HCT116 (cell line): ENCODE measurements around the gene STIL. TPM values are rescaled to one million over a fixed set of nuclear protein-coding genes. Genes with fewer than 3 reads are reported as not detected.

Experiments used
- ATAC-seq: fragments of 200-7000 bp; cut with Tn5 transposase; 2 replicates; pipeline ENCODE4 v1.9.1; 2020; ENCODE audit warnings: mild to moderate bottlenecking, moderate library complexity
- BruUV-seq: library from RNA; stranded (reverse); fragments of 400-500 nt; replicated peaks from 2 replicates; lab custom pipeline; 2021; lab: Mats Ljungman, UMichigan
- CTCF ChIA-PET: fragments of 300-600 bp; sonication (Branson Sonifier 250); formaldehyde crosslinking; loops from one replicate; lab custom pipeline; 2021; ENCODE audit warnings: antibody characterized with exemption; lab: Charles Lee
- POLR2A ChIA-PET: fragments of 300-600, 350-600 bp; sonication (Branson Sonifier 250); formaldehyde crosslinking; loops from one replicate; lab custom pipeline; 2021; ENCODE audit warnings: antibody characterized with exemption; lab: Charles Lee
- RAD21 ChIA-PET, 2 experiments: fragments of 300-600 bp; sonication (Branson Sonifier 250); formaldehyde crosslinking; loops; one replicate each; lab custom pipeline; 2023; ENCODE audit warnings: low total read pairs in 2 of 2; ENCODE audit not compliant: uncharacterized antibody in 2 of 2, unreplicated experiment in 2 of 2, low non-redundant PET in 1 of 2; lab: Charles Lee
- DNase-seq: peaks from one replicate; pipeline ENCODE4 v3.0.0-alpha.2; 2010; ENCODE audit warnings: low read depth, low spot score
- H2AFZ ChIP-seq: fragments of 200-600 bp; shearing (Covaris generic), sonication (generic); 2 replicates; pipeline ENCODE4 v1.6.1; 2017; ENCODE audit warnings: low read depth, mixed run types, mixed read lengths, antibody characterized with exemption, low read length; ENCODE audit not compliant: poor library complexity, severe bottlenecking
- H3K27ac ChIP-seq: 2 replicates; pipeline ENCODE4 v1.5.1; 2012; ENCODE audit warnings: low read depth, low read length
- H3K27me3 ChIP-seq: fragments of 200-600 bp; sonication (generic); 2 replicates; pipeline ENCODE4 v1.6.1; 2016; ENCODE audit warnings: mixed run types, low read length, mixed read lengths; ENCODE audit not compliant: insufficient read depth
- H3K36me3 ChIP-seq, 2 experiments: fragments of 200-500 bp in 1 of 2; fragments of 200-600 bp in 1 of 2; sonication (Bioruptor generic) in 1 of 2; sonication (generic) in 1 of 2; 2 replicates each; pipeline versions ENCODE4 v1.5.1 to v1.6.1; 2014 to 2016; ENCODE audit warnings: low read length in 2 of 2, inconsistent platforms in 1 of 2, mixed read lengths in 1 of 2, mixed run types in 1 of 2; ENCODE audit not compliant: insufficient read depth in 2 of 2, control insufficient read depth in 1 of 2
- H3K4me1 ChIP-seq, 2 experiments: fragments of 200-600 bp in 1 of 2; sonication (generic) in 1 of 2; 2 replicates each; pipeline versions ENCODE4 v1.5.1 to v1.6.1; 2012 to 2017; ENCODE audit warnings: low read length in 2 of 2, inconsistent platforms in 1 of 2, mild to moderate bottlenecking in 1 of 2, mixed read lengths in 1 of 2, mixed run types in 1 of 2, moderate library complexity in 1 of 2; ENCODE audit not compliant: insufficient read depth in 2 of 2, control insufficient read depth in 1 of 2
- H3K4me2 ChIP-seq: fragments of 200-600 bp; sonication (generic); 2 replicates; pipeline ENCODE4 v1.6.1; 2017; ENCODE audit warnings: mixed run types, low read length, mixed read lengths
- H3K4me3 ChIP-seq, 2 experiments: fragments of 200-600 bp in 1 of 2; sonication (generic) in 1 of 2; replicated peaks in 1 of 2; 2 replicates each; pipeline ENCODE4 v1.5.1; 2011 to 2016; ENCODE audit warnings: low read length in 2 of 2, control low read depth in 1 of 2, low read depth in 1 of 2, mild to moderate bottlenecking in 1 of 2, mixed read lengths in 1 of 2, mixed run types in 1 of 2
- H3K79me2 ChIP-seq: fragments of 200-600 bp; sonication (generic); 2 replicates; pipeline ENCODE4 v1.6.1; 2017; ENCODE audit warnings: mild to moderate bottlenecking, mixed run types, low read length, moderate library complexity, mixed read lengths; ENCODE audit not compliant: insufficient read depth
- H3K9ac ChIP-seq: fragments of 200-600 bp; sonication (generic); 2 replicates; pipeline ENCODE4 v1.6.1; 2016; ENCODE audit warnings: low read length, mixed read lengths
- H3K9me2 ChIP-seq: fragments of 200-600 bp; sonication (generic), shearing (Covaris generic); 2 replicates; pipeline ENCODE4 v1.6.1; 2017; ENCODE audit warnings: mixed run types, mild to moderate bottlenecking, moderate library complexity; ENCODE audit not compliant: insufficient read depth
- H3K9me3 ChIP-seq, 2 experiments: fragments of 200-500 bp in 1 of 2; fragments of 200-600 bp in 1 of 2; sonication (Bioruptor generic) in 1 of 2; sonication (generic) in 1 of 2; 2 replicates each; pipeline ENCODE4 v1.6.1; 2014 to 2017; ENCODE audit warnings: low read length in 2 of 2, mixed read lengths in 2 of 2, inconsistent platforms in 1 of 2, low read depth in 1 of 2, mild to moderate bottlenecking in 1 of 2, mixed run types in 1 of 2, moderate library complexity in 1 of 2; ENCODE audit not compliant: control insufficient read depth in 1 of 2, insufficient read depth in 1 of 2
- H4K20me1 ChIP-seq: fragments of 200-600 bp; sonication (generic), shearing (Covaris generic); 2 replicates; pipeline ENCODE4 v1.6.1; 2017; ENCODE audit warnings: mixed run types, mild to moderate bottlenecking, moderate library complexity; ENCODE audit not compliant: insufficient read depth
- ATF3 ChIP-seq: IDR thresholded peaks from 2 replicates; pipeline ENCODE4 v1.6.1; 2012
- CEBPB ChIP-seq: IDR thresholded peaks from 2 replicates; pipeline ENCODE4 v1.6.1; 2012; ENCODE audit warnings: low read depth
- CTCF ChIP-seq, 3 experiments: fragments of 200-600 bp in 1 of 3; sonication (generic) in 1 of 3; IDR thresholded peaks in 2 of 3; conservative IDR thresholded peaks in 1 of 3; 2 replicates each; pipeline ENCODE4 v1.5.1; 2012 to 2017; ENCODE audit warnings: low read depth in 2 of 3, low read length in 2 of 3, antibody characterized with exemption in 1 of 3, borderline replicate concordance in 1 of 3, control low read depth in 1 of 3, mild to moderate bottlenecking in 1 of 3, mixed read lengths in 1 of 3, mixed run types in 1 of 3, moderate library complexity in 1 of 3; ENCODE audit not compliant: insufficient read depth in 1 of 3
- EGR1 ChIP-seq: IDR thresholded peaks from 2 replicates; pipeline ENCODE4 v1.6.1; 2012; ENCODE audit warnings: low read depth
- ELF1 ChIP-seq: IDR thresholded peaks from 2 replicates; pipeline ENCODE4 v1.6.1; 2012; ENCODE audit warnings: low read depth, borderline replicate concordance
- EZH2 ChIP-seq: fragments of 200-600 bp; sonication (generic); IDR thresholded peaks from 2 replicates; pipeline ENCODE4 v1.6.1; 2017; ENCODE audit warnings: antibody characterized with exemption, mixed run types
- FOSL1 ChIP-seq: IDR thresholded peaks from 2 replicates; pipeline ENCODE4 v1.6.1; 2012; ENCODE audit warnings: low read depth
- MAX ChIP-seq: IDR thresholded peaks from 2 replicates; pipeline ENCODE4 v1.6.1; 2012
- POLR2A ChIP-seq: IDR thresholded peaks from 2 replicates; pipeline ENCODE4 v1.7.0; 2011; ENCODE audit warnings: borderline replicate concordance; ENCODE audit not compliant: insufficient read depth, insufficient read length; ENCODE audit errors: extremely low read depth
- POLR2AphosphoS5 ChIP-seq: IDR thresholded peaks from 2 replicates; pipeline ENCODE4 v1.6.1; 2011; ENCODE audit warnings: mild to moderate bottlenecking, low read depth, low read length, moderate library complexity
- RAD21 ChIP-seq: IDR thresholded peaks from 2 replicates; pipeline ENCODE4 v1.6.1; 2012; ENCODE audit warnings: low read depth, mild to moderate bottlenecking
- REST ChIP-seq: IDR thresholded peaks from 2 replicates; pipeline ENCODE4 v1.6.1; 2012; ENCODE audit warnings: low read depth
- SIN3A ChIP-seq: IDR thresholded peaks from 2 replicates; pipeline ENCODE4 v1.6.1; 2012; ENCODE audit warnings: low read depth
- SP1 ChIP-seq: IDR thresholded peaks from 2 replicates; pipeline ENCODE4 v1.6.1; 2012; ENCODE audit warnings: low read depth
- TCF7L2 ChIP-seq: IDR thresholded peaks from 2 replicates; pipeline ENCODE4 v1.7.0; 2011; ENCODE audit warnings: borderline replicate concordance, inconsistent platforms; ENCODE audit not compliant: insufficient read depth, insufficient read length; ENCODE audit errors: extremely low read depth
- YY1 ChIP-seq: IDR thresholded peaks from 2 replicates; pipeline ENCODE4 v1.6.1; 2011; ENCODE audit warnings: low read length, low read depth, moderate library complexity, mild to moderate bottlenecking; ENCODE audit not compliant: insufficient replicate concordance; ENCODE audit errors: extremely low read depth
- ZBTB33 ChIP-seq: IDR thresholded peaks from 2 replicates; pipeline ENCODE4 v1.6.1; 2011; ENCODE audit warnings: mild to moderate bottlenecking, low read length, moderate library complexity; ENCODE audit not compliant: insufficient replicate concordance; ENCODE audit errors: extremely low read depth
- ZFX ChIP-seq: fragments of 450-650 bp; IDR thresholded peaks from 2 replicates; pipeline ENCODE4 v1.6.1; 2017
- ZNF274 ChIP-seq: fragments of 200-500 bp; sonication (Bioruptor generic); IDR thresholded peaks from 2 replicates; pipeline ENCODE4 v1.6.1; 2014; ENCODE audit warnings: mild to moderate bottlenecking, low read depth, low read length, inconsistent platforms
- intact Hi-C: fragments of 100-400 bp; cut with micrococcal nuclease; formaldehyde crosslinking; loops from 2 replicates; pipeline ENCODE4 v1.10.0; 2022
- total RNA-seq: library from RNA; stranded (reverse); gene quantifications from one replicate; pipeline ENCODE4 v1.2.1, GENCODE V29; 2021; ENCODE audit not compliant: unreplicated experiment

STIL gene
- total RNA-seq, 1 experiment from 2014 or later, result 34.4 TPM

- Histone ChIP-seq H3K4me2 (no peak overlapping the region), H3K9me2 (no peaks in the 10 kb centered on the region), H3K9me3 (no peaks in the 10 kb centered on the region), H3K27me3 (no peaks in the 10 kb centered on the region), H3K36me3 (no peaks in the 10 kb centered on the region), H3K4me1 (no peaks in the 10 kb centered on the region), H2AFZ (no peak overlapping the region), H3K27ac (no peak overlapping the region), H3K9ac (no peak overlapping the region), H3K4me3 (no peak overlapping the region), H4K20me1 (no peaks in the 10 kb centered on the region), H3K79me2 (peaks cover 23% of the 10 kb centered on the region)
- RAD21 ChIA-PET, result no interaction called here
- DNase-seq (no peak), ATAC-seq (no peak)
- POLR2A ChIA-PET, result no interaction called here
- CTCF ChIA-PET, result no interaction called here
- TF ChIP-seq EZH2 (no peak), RAD21 (no peak), EGR1 (no peak), ZNF274 (no peak), TCF7L2 (no peak), FOSL1 (no peak), YY1 (no peak), ZBTB33 (no peak), CEBPB (no peak), POLR2A (no peak), REST (no peak), CTCF (IDR thresholded peaks at IDR 0.05 in 2 of 3, conservative IDR thresholded peaks at IDR 0.05 in 1 of 3; ENCODE audit: borderline replicate concordance in 1 of 3, insufficient read depth in 1 of 3, low read depth in 2 of 3, low read length in 2 of 3) (no peak), MAX (no peak), ELF1 (no peak), ZFX (no peak), SP1 (no peak), SIN3A (no peak), ATF3 (no peak), POLR2AphosphoS5 (no peak)
- BruUV-seq, result no TSS peak
- intact Hi-C loops, result no loop called here
Measured at GRCh38 chr1:47362828-47363227, 48.9 kb upstream of the STIL start.
